ENCODE measurements around the gene HMCN2.

- TF ChIP-seq CTCF (IDR thresholded peaks at IDR 0.05) (no peak), ZFX (IDR thresholded peaks at IDR 0.05; ENCODE audit: borderline replicate concordance) (no peak)
Measured at GRCh38 chr9:130219661-130220096, 45.9 kb upstream of the HMCN2 start.

Data from 22Rv1 (cell line).